GM12878 (cell line): ENCODE measurements around the gene MALT1. TPM values are rescaled to one million over a fixed set of nuclear protein-coding genes. Genes with fewer than 3 reads are reported as not detected.

ENCODE experiments used
- ATAC-seq: fragments of 200-7000 bp; cut with Tn5 transposase; 3 replicates; pipeline ENCODE4 v1.9.1; 2020; ENCODE audit warnings: mild to moderate bottlenecking, moderate library complexity
- BruUV-seq: library from RNA; stranded (reverse); fragments of 400-500 nt; replicated peaks from 2 replicates; lab custom pipeline; 2021; lab: Mats Ljungman, UMichigan
- CTCF ChIA-PET: fragments of 300-600 bp; sonication (Branson Sonifier 250); formaldehyde crosslinking; extraction: SDS; loops from one replicate; lab custom pipeline; 2021; ENCODE audit warnings: inconsistent platforms; lab: Yijun Ruan, JAX
- POLR2A ChIA-PET: fragments of 350-600 bp; formaldehyde crosslinking; extraction: SDS; loops from one replicate; lab custom pipeline; 2021; ENCODE audit warnings: inconsistent platforms; lab: Charles Lee
- RAD21 ChIA-PET: fragments of 300-600 bp; sonication (Branson Sonifier 250); formaldehyde crosslinking; loops from one replicate; lab custom pipeline; 2023; ENCODE audit warnings: antibody characterized with exemption; ENCODE audit not compliant: unreplicated experiment; lab: Charles Lee
- SMC1A ChIA-PET: fragments of 300-600 bp; sonication (Branson Sonifier 250); formaldehyde crosslinking; loops from one replicate; lab custom pipeline; 2023; ENCODE audit not compliant: unreplicated experiment, uncharacterized antibody; lab: Charles Lee
- DNase-seq: peaks from one replicate; pipeline ENCODE4 v3.0.0-alpha.2; 2011; ENCODE audit warnings: low read depth, low spot score
- FAIRE-seq: peaks from 3 replicates; lab custom pipeline; 2011; peaks lifted over from hg19 to GRCh38; lab: Jason Lieb, UNC
- H2AFZ ChIP-seq: 2 replicates; pipeline ENCODE4 v1.6.0; 2011; ENCODE audit warnings: low read depth, low read length, control low read depth; ENCODE audit not compliant: control insufficient read depth
- H3K27ac ChIP-seq: 2 replicates; pipeline ENCODE4 v1.5.1; 2011; ENCODE audit warnings: control low read depth; ENCODE audit not compliant: control insufficient read depth, insufficient read depth
- H3K27me3 ChIP-seq, 2 experiments: replicated peaks in 1 of 2; 2 replicates each; pipeline versions ENCODE4 v1.6.0 to v1.6.1; 2011; ENCODE audit warnings: low read length in 1 of 2; ENCODE audit not compliant: control insufficient read depth in 2 of 2, insufficient read depth in 2 of 2
- H3K36me3 ChIP-seq, 2 experiments: 2 replicates each; pipeline ENCODE4 v1.5.1; 2011; ENCODE audit warnings: low read length in 1 of 2; ENCODE audit not compliant: control insufficient read depth in 2 of 2, insufficient read depth in 2 of 2
- H3K4me1 ChIP-seq: 2 replicates; pipeline ENCODE4 v1.6.1; 2011; ENCODE audit warnings: mild to moderate bottlenecking, low read length, moderate library complexity, mixed read lengths; ENCODE audit not compliant: control insufficient read depth, insufficient read depth
- H3K4me2 ChIP-seq: 2 replicates; pipeline ENCODE4 v1.6.0; 2011; ENCODE audit warnings: control low read depth; ENCODE audit not compliant: control insufficient read depth, insufficient read depth
- H3K4me3 ChIP-seq: fragments of 200-600 bp; sonication (generic); 2 replicates; pipeline ENCODE4 v1.5.1; 2016
- H3K79me2 ChIP-seq: 2 replicates; pipeline ENCODE4 v1.6.0; 2011; ENCODE audit warnings: low read length; ENCODE audit not compliant: control insufficient read depth, insufficient read depth
- H3K9ac ChIP-seq: 2 replicates; pipeline ENCODE4 v1.8.0; 2011; ENCODE audit warnings: low read length, control low read depth, mixed read lengths; ENCODE audit not compliant: control insufficient read depth, insufficient read depth
- H3K9me3 ChIP-seq: replicated peaks from 3 replicates; pipeline ENCODE4 v1.5.1; 2011; ENCODE audit warnings: mild to moderate bottlenecking, low read length; ENCODE audit not compliant: control insufficient read depth, insufficient read depth
- H4K20me1 ChIP-seq: 2 replicates; pipeline ENCODE4 v1.6.0; 2011; ENCODE audit not compliant: control insufficient read depth, insufficient read depth
- ATF2 ChIP-seq: IDR thresholded peaks from 2 replicates; pipeline ENCODE4 v1.6.1; 2012; ENCODE audit warnings: low read length, inconsistent platforms
- ATF7 ChIP-seq: fragments of 450-650 bp; IDR thresholded peaks from 2 replicates; pipeline ENCODE4 v1.6.1; 2016; ENCODE audit warnings: low read depth, mild to moderate bottlenecking
- CREM ChIP-seq: IDR thresholded peaks from 2 replicates; pipeline ENCODE4 v1.6.1; 2014; ENCODE audit warnings: antibody characterized with exemption, low read depth
- EP300 ChIP-seq, 2 experiments: fragments of 150-350 bp in 1 of 2; IDR thresholded peaks; 2 replicates each; pipeline ENCODE4 v1.6.1; 2011 to 2012; ENCODE audit warnings: low read depth in 2 of 2, low read length in 2 of 2, borderline replicate concordance in 1 of 2, improper control_type of control experiment in 1 of 2, inconsistent platforms in 1 of 2; ENCODE audit not compliant: control insufficient read depth in 1 of 2
- FOXM1 ChIP-seq: IDR thresholded peaks from 2 replicates; pipeline ENCODE4 v1.6.1; 2012; ENCODE audit warnings: low read depth, mild to moderate bottlenecking, inconsistent platforms, low read length, moderate library complexity
- HDGF ChIP-seq: fragments of 450-650 bp; IDR thresholded peaks from 2 replicates; pipeline ENCODE4 v1.6.1; 2016; ENCODE audit warnings: antibody characterized with exemption
- IRF5 ChIP-seq: fragments of 450-650 bp; IDR thresholded peaks from 2 replicates; pipeline ENCODE4 v1.6.1; 2017; ENCODE audit warnings: borderline replicate concordance
- MEF2B ChIP-seq: fragments of 450-650 bp; IDR thresholded peaks from 2 replicates; pipeline ENCODE4 v1.6.1; 2018; ENCODE audit warnings: mild to moderate bottlenecking, moderate library complexity; ENCODE audit not compliant: partially characterized antibody, poor library complexity, severe bottlenecking
- MTA3 ChIP-seq: IDR thresholded peaks from 2 replicates; pipeline ENCODE4 v1.6.1; 2012; ENCODE audit warnings: low read length, inconsistent platforms, borderline replicate concordance
- NFIC ChIP-seq: IDR thresholded peaks from 2 replicates; pipeline ENCODE4 v1.6.1; 2012; ENCODE audit warnings: low read depth, mild to moderate bottlenecking, inconsistent platforms, low read length, moderate library complexity
- NR2C2 ChIP-seq: IDR thresholded peaks from 2 replicates; pipeline ENCODE4 v1.6.1; 2011; ENCODE audit warnings: borderline replicate concordance, low read depth; ENCODE audit not compliant: control insufficient read depth, insufficient read length
- RAD21 ChIP-seq: IDR thresholded peaks from 2 replicates; pipeline ENCODE4 v1.6.1; 2011; ENCODE audit warnings: mild to moderate bottlenecking, low read depth, low read length, moderate library complexity; ENCODE audit not compliant: insufficient read depth
- RAD51 ChIP-seq: fragments of 450-650 bp; IDR thresholded peaks from 2 replicates; pipeline ENCODE4 v1.6.1; 2016; ENCODE audit warnings: moderate library complexity, mild to moderate bottlenecking, inconsistent platforms
- TARDBP ChIP-seq: IDR thresholded peaks from 2 replicates; pipeline ENCODE4 v1.6.1; 2016; ENCODE audit warnings: borderline replicate concordance
- USF1 ChIP-seq: IDR thresholded peaks from 2 replicates; pipeline ENCODE4 v1.6.1; 2011; ENCODE audit warnings: borderline replicate concordance, low read depth, mild to moderate bottlenecking, moderate library complexity, mixed read lengths, low read length; ENCODE audit not compliant: insufficient read depth; ENCODE audit errors: extremely low read length
- ZNF217 ChIP-seq: fragments of 450-650 bp; IDR thresholded peaks from 2 replicates; pipeline ENCODE4 v1.6.1; 2017; ENCODE audit warnings: antibody characterized with exemption, mild to moderate bottlenecking
- ZSCAN29 ChIP-seq: fragments of 450-650 bp; IDR thresholded peaks from 2 replicates; pipeline ENCODE4 v1.6.1; 2017; ENCODE audit warnings: mild to moderate bottlenecking, moderate library complexity
- WGBS: methylation state at CpG from one replicate; pipeline ENCODE4 v1.1.6; 2016; ENCODE audit warnings: low lambda C conversion rate; ENCODE audit not compliant: insufficient replicate concordance, insufficient coverage; ENCODE audit errors: missing lambda C conversion rate; 5-methylcytosine and 5-hydroxymethylcytosine counted together
- in situ Hi-C: fragments of 300-500 bp; cut with MboI; formaldehyde crosslinking; loops from 9 replicates; pipeline ENCODE4 v1.14.3; 2018; ENCODE audit warnings: mixed read lengths
- intact Hi-C: fragments of 100-400 bp; cut with micrococcal nuclease; formaldehyde crosslinking; loops from one replicate; pipeline ENCODE4 v1.14.2; 2022; ENCODE audit not compliant: unreplicated experiment
- polyA plus RNA-seq, 11 experiments: library from polyadenylated mRNA; depleted of rRNA in 4 of 11; unstranded in 6 of 11; stranded (reverse) in 5 of 11; fragments of >200 nt; fragmentation: Nextera tagmentation in 4 of 11; fragmentation: Illumina TruSeq in 1 of 11; extraction: Ambion mirVana in 4 of 11; extraction: Trizol in 1 of 11; gene quantifications; 1 replicate in 1 of 11; 2 replicates in 10 of 11; pipeline versions ENCODE4 v1.2.1 to v1.2.3, GENCODE V29; 2011 to 2016; ENCODE audit warnings: inconsistent platforms in 2 of 11, missing spikeins in 2 of 11, low read depth in 1 of 11
- total RNA-seq, 4 experiments: library from RNA; depleted of rRNA in 3 of 4; stranded (reverse); fragments of >200 nt in 3 of 4; fragmentation: Illumina TruSeq in 1 of 4; extraction: Trizol in 1 of 4; gene quantifications; 2 replicates each; pipeline versions ENCODE4 v1.2.1 to v1.2.3, GENCODE V29; 2013 to 2021
- TF ChIP-seq, protein P1 (sequence below): fragments of 450-650 bp; IDR thresholded peaks from 2 replicates; pipeline ENCODE4 v1.6.1; 2016; ENCODE audit warnings: mild to moderate bottlenecking
- TF ChIP-seq, protein P2 (sequence below): IDR thresholded peaks from 2 replicates; pipeline ENCODE4 v1.6.1; 2012; ENCODE audit warnings: low read depth, low read length, improper control_type of control experiment

Gene MALT1
- total and polyA plus RNA-seq, 10 of the 15 experiments (the other 5 are each of a cell fraction or from before 2014, with no cell fraction given), result 17.6 to 126 (median 45.4) TPM

- TF ChIP-seq MTA3, result no peak
- no peak for TF ChIP-seq ATF2
- TF ChIP-seq TARDBP, result no peak
- TF ChIP-seq, protein P1, sequence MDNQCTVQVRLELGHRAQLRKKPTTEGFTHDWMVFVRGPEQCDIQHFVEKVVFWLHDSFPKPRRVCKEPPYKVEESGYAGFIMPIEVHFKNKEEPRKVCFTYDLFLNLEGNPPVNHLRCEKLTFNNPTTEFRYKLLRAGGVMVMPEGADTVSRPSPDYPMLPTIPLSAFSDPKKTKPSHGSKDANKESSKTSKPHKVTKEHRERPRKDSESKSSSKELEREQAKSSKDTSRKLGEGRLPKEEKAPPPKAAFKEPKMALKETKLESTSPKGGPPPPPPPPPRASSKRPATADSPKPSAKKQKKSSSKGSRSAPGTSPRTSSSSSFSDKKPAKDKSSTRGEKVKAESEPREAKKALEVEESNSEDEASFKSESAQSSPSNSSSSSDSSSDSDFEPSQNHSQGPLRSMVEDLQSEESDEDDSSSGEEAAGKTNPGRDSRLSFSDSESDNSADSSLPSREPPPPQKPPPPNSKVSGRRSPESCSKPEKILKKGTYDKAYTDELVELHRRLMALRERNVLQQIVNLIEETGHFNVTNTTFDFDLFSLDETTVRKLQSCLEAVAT, result no peak
- TF ChIP-seq, protein P2, sequence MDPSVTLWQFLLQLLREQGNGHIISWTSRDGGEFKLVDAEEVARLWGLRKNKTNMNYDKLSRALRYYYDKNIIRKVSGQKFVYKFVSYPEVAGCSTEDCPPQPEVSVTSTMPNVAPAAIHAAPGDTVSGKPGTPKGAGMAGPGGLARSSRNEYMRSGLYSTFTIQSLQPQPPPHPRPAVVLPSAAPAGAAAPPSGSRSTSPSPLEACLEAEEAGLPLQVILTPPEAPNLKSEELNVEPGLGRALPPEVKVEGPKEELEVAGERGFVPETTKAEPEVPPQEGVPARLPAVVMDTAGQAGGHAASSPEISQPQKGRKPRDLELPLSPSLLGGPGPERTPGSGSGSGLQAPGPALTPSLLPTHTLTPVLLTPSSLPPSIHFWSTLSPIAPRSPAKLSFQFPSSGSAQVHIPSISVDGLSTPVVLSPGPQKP, result no peak
- no peak for TF ChIP-seq USF1
- no peak for TF ChIP-seq EP300 (IDR thresholded peaks at IDR 0.05; ENCODE audit: borderline replicate concordance in 1 of 2, control insufficient read depth in 1 of 2, low read depth in 2 of 2, low read length in 2 of 2)
- no peak for TF ChIP-seq HDGF
- no peak for TF ChIP-seq MEF2B
- TF ChIP-seq CREM, result no peak
- no peak for TF ChIP-seq ZNF217
- TF ChIP-seq ATF7, result no peak
- TF ChIP-seq RAD51, result no peak
- no peak for TF ChIP-seq NR2C2
- TF ChIP-seq FOXM1, result no peak
- TF ChIP-seq IRF5, result no peak
- TF ChIP-seq RAD21, result no peak
- no peak for TF ChIP-seq NFIC
- TF ChIP-seq ZSCAN29, result no peak
- in situ Hi-C loops, result loop anchor here (5.0 kb wide), 1 partner anchor 277 kb away; no protein-coding TSS in a partner anchor
- FAIRE-seq (no peak), DNase-seq (no peak), ATAC-seq (no peak)
- H2AFZ ChIP-seq, result no peak overlapping the region
- ChIA-PET SMC1A (interaction anchor here (1.0 to 12.0 kb wide), 8 partner anchors 10 to 291 kb away, joined by 3 to 71 read pairs (median 6); no protein-coding TSS in a partner anchor), CTCF (interaction anchor here (0.6 to 9.6 kb wide), 11 partner anchors 11 to 305 kb away, joined by 3 to 118 read pairs (median 3); no protein-coding TSS in a partner anchor), RAD21 (interaction anchor here (1.6 to 3.0 kb wide), 3 partner anchors 12 to 279 kb away, joined by 6 to 18 read pairs (median 14); no protein-coding TSS in a partner anchor), POLR2A (no interaction called here)
- no peaks in the 10 kb centered on the region for H3K9me3 ChIP-seq
- intact Hi-C loops, result loop anchor here (10.0 kb wide), 1 partner anchor 105 kb away; no protein-coding TSS in a partner anchor
- no peaks in the 10 kb centered on the region for H4K20me1 ChIP-seq
- no peaks in the 10 kb centered on the region for H3K27me3 ChIP-seq
- no peaks in the 10 kb centered on the region for H3K4me1 ChIP-seq
- 35% methylated on average over 10 of the region's 10 CpGs for WGBS
- no peaks in the 10 kb centered on the region for H3K79me2 ChIP-seq
- BruUV-seq, result no TSS peak
- no peak overlapping the region for H3K4me3 ChIP-seq
- no peak overlapping the region for H3K9ac ChIP-seq
- no peak overlapping the region for H3K27ac ChIP-seq
- no peaks in the 10 kb centered on the region for H3K36me3 ChIP-seq
- no peak overlapping the region for H3K4me2 ChIP-seq
Observed at GRCh38 chr18:58780045-58780444, 108.8 kb downstream of the MALT1 start.
